Fibroblast of skin of left quadriceps (primary cell): ENCODE measurements around the gene SWSAP1.

Experiments
- DNase-seq, 2 experiments: peaks; one replicate each; pipeline ENCODE4 v3.0.0-alpha.2; 2013; ENCODE audit warnings: low read depth in 2 of 2

SWSAP1 gene

GRCh38 chr19:11355160-11356073 lies 19.0 kb upstream of the SWSAP1 start, which contains the start of gene PLPPR2:
TSS of gene PLPPR2 (plus strand) at chr19:11355432. CDS start at chr19:11357674, 2,242 bp downstream.
- peak; percentile 78 to 79 for DNase-seq

GRCh38 chr19:11356074-11356397 lies 18.4 kb upstream of the SWSAP1 start:
- DNase-seq, result no peak

GRCh38 chr19:11356676-11357550 lies 17.6 kb upstream of the SWSAP1 start:
- no peak for DNase-seq

- DNase-seq, result no peak
Observed at GRCh38 chr19:11359421-11359820, 15.0 kb upstream of the SWSAP1 start.

- no peak for DNase-seq
Observed at GRCh38 chr19:11361037-11361770, 13.3 kb upstream of the SWSAP1 start.

GRCh38 chr19:11361771-11362731 lies 12.4 kb upstream of the SWSAP1 start:
- no peak for DNase-seq

GRCh38 chr19:11363881-11364280 lies 10.6 kb upstream of the SWSAP1 start:
- no peak for DNase-seq

- no peak for DNase-seq
Observed at GRCh38 chr19:11364296-11364904, 10.1 kb upstream of the SWSAP1 start.

GRCh38 chr19:11364935-11365334 lies 9.5 kb upstream of the SWSAP1 start:
- no peak for DNase-seq

- DNase-seq, result no peak
Observed at GRCh38 chr19:11365557-11366117, 8.8 kb upstream of the SWSAP1 start.

- no peak for DNase-seq
Observed at GRCh38 chr19:11367528-11367927, 6.9 kb upstream of the SWSAP1 start.

GRCh38 chr19:11370744-11371143 lies 3.7 kb upstream of the SWSAP1 start:
- DNase-seq, result no peak

GRCh38 chr19:11373166-11373884 lies 1.1 kb upstream of the SWSAP1 start:
- no peak for DNase-seq

- no peak for DNase-seq
Observed at GRCh38 chr19:11373885-11374432, 507 bp upstream of the SWSAP1 start.

- DNase-seq, result no peak
Observed at GRCh38 chr19:11375143-11375948, 880 bp downstream of the SWSAP1 start.

- peak; percentile 87 to 90 for DNase-seq
Observed at GRCh38 chr19:11377237-11377636, 2.8 kb downstream of the SWSAP1 start.

- DNase-seq, result no peak
Observed at GRCh38 chr19:11377756-11378155, 3.3 kb downstream of the SWSAP1 start.
